OCI-LY3 (cell line): ENCODE measurements around the gene DAAM2.

Experiments
- H2AFZ ChIP-seq: fragments of 200-600, 300-600 bp; shearing (Covaris generic); 2 replicates; pipeline ENCODE4 v1.6.0; 2014; ENCODE audit warnings: antibody characterized with exemption, low read depth, low read length
- H3K27ac ChIP-seq: fragments of 200-600, 300-600 bp; sonication (generic); 2 replicates; pipeline ENCODE4 v1.5.1; 2014; ENCODE audit warnings: mild to moderate bottlenecking, low read length, moderate library complexity, mixed read lengths
- H3K27me3 ChIP-seq: fragments of 200-600, 300-600 bp; sonication (generic); 2 replicates; pipeline ENCODE4 v1.6.1; 2014; ENCODE audit warnings: low read depth, low read length, mixed read lengths
- H3K36me3 ChIP-seq: fragments of 200-600, 300-600 bp; sonication (generic); replicated peaks from 2 replicates; pipeline ENCODE3; 2014; ENCODE audit warnings: low read depth, low read length, mixed read lengths
- H3K4me1 ChIP-seq: fragments of 300-600, 200-600 bp; sonication (generic); 2 replicates; pipeline ENCODE4 v1.6.1; 2014; ENCODE audit warnings: low read length, mixed read lengths
- H3K4me2 ChIP-seq: fragments of 200-600, 300-600 bp; sonication (generic); 2 replicates; pipeline ENCODE4 v1.6.1; 2014; ENCODE audit warnings: low read length, mixed read lengths
- H3K4me3 ChIP-seq: fragments of 300-600, 200-600 bp; sonication (generic); 2 replicates; pipeline ENCODE4 v1.5.1; 2014; ENCODE audit warnings: antibody characterized with exemption, mild to moderate bottlenecking, low read length, moderate library complexity
- H3K79me2 ChIP-seq: fragments of 300-600, 200-600 bp; shearing (Covaris generic); 2 replicates; pipeline ENCODE4 v1.6.1; 2014; ENCODE audit warnings: mild to moderate bottlenecking, low read length, mixed read lengths
- H3K9ac ChIP-seq: fragments of 300-600, 200-600 bp; shearing (Covaris generic); 2 replicates; pipeline ENCODE4 v1.6.0; 2014; ENCODE audit warnings: mild to moderate bottlenecking, low read length, moderate library complexity
- H3K9me3 ChIP-seq: fragments of 200-600, 300-600 bp; shearing (Covaris generic); 2 replicates; pipeline ENCODE4 v1.6.1; 2014; ENCODE audit warnings: low read length, mixed read lengths; ENCODE audit not compliant: insufficient read depth
- H4K20me1 ChIP-seq: fragments of 200-600, 300-600 bp; sonication (generic); 2 replicates; pipeline ENCODE4 v1.6.1; 2016; ENCODE audit warnings: low read length, mixed read lengths; ENCODE audit not compliant: insufficient read depth
- CTCF ChIP-seq: fragments of 200-600, 300-600 bp; sonication (generic); IDR thresholded peaks from 2 replicates; pipeline ENCODE4 v1.5.1; 2014; ENCODE audit warnings: antibody characterized with exemption, low read length, low read depth
- EZH2phosphoT487 ChIP-seq: fragments of 200-600 bp; shearing (Covaris generic); IDR thresholded peaks from 2 replicates; pipeline ENCODE4 v1.6.1; 2018; ENCODE audit warnings: antibody characterized with exemption, mixed run types, low read depth

Gene DAAM2

GRCh38 chr6:39923861-39924260 lies 131.7 kb downstream of the DAAM2 start:
- no peaks in the 10 kb centered on the region for H3K79me2 ChIP-seq
- no peaks in the 10 kb centered on the region for H3K36me3 ChIP-seq
- H4K20me1 ChIP-seq = no peaks in the 10 kb centered on the region
- no peak overlapping the region for H3K4me2 ChIP-seq
- H2AFZ ChIP-seq = no peak overlapping the region
- no peak for TF ChIP-seq EZH2phosphoT487
- no peak for TF ChIP-seq CTCF
- no peaks in the 10 kb centered on the region for H3K4me1 ChIP-seq
- H3K27ac ChIP-seq = no peak overlapping the region
- peaks cover 12% of the 10 kb centered on the region; the same call in 1 of the 2 replicates for H3K27me3 ChIP-seq
- H3K9me3 ChIP-seq = no peaks in the 10 kb centered on the region
- no peak overlapping the region for H3K4me3 ChIP-seq
- no peak overlapping the region for H3K9ac ChIP-seq

- Histone ChIP-seq H3K4me2 (no peak overlapping the region), H3K4me1 (no peaks in the 10 kb centered on the region), H4K20me1 (no peaks in the 10 kb centered on the region), H3K27ac (no peak overlapping the region), H3K9ac (no peak overlapping the region), H3K36me3 (no peaks in the 10 kb centered on the region), H3K79me2 (no peaks in the 10 kb centered on the region), H3K27me3 (peaks cover 16% of the 10 kb centered on the region; the same call in 1 of the 2 replicates), H3K4me3 (no peak overlapping the region), H2AFZ (no peak overlapping the region), H3K9me3 (no peaks in the 10 kb centered on the region)
- no peak for TF ChIP-seq EZH2phosphoT487
- no peak for TF ChIP-seq CTCF
Measured at GRCh38 chr6:39924283-39924682, 132.1 kb downstream of the DAAM2 start.

GRCh38 chr6:39925191-39925930 lies 133.2 kb downstream of the DAAM2 start:
- Histone ChIP-seq H4K20me1 (no peaks in the 10 kb centered on the region), H3K4me1 (no peaks in the 10 kb centered on the region), H3K27me3 (peaks cover 16% of the 10 kb centered on the region; the same call in 1 of the 2 replicates), H3K4me2 (no peak overlapping the region), H2AFZ (no peak overlapping the region), H3K4me3 (no peak overlapping the region), H3K9me3 (no peaks in the 10 kb centered on the region), H3K79me2 (no peaks in the 10 kb centered on the region), H3K27ac (no peak overlapping the region), H3K9ac (no peak overlapping the region), H3K36me3 (no peaks in the 10 kb centered on the region)
- TF ChIP-seq CTCF (no peak), EZH2phosphoT487 (no peak)

- H3K4me3 ChIP-seq = no peak overlapping the region
- no peaks in the 10 kb centered on the region for H3K36me3 ChIP-seq
- H4K20me1 ChIP-seq = no peaks in the 10 kb centered on the region
- peaks cover 18% of the 10 kb centered on the region for H3K27me3 ChIP-seq
- H3K9me3 ChIP-seq = no peaks in the 10 kb centered on the region
- no peak overlapping the region for H2AFZ ChIP-seq
- H3K27ac ChIP-seq = no peak overlapping the region
- H3K4me1 ChIP-seq = no peaks in the 10 kb centered on the region
- no peak overlapping the region for H3K4me2 ChIP-seq
- no peaks in the 10 kb centered on the region for H3K79me2 ChIP-seq
- no peak overlapping the region for H3K9ac ChIP-seq
- no peak for TF ChIP-seq EZH2phosphoT487
Measured at GRCh38 chr6:39925931-39926290, 133.7 kb downstream of the DAAM2 start.
